Medulla oblongata (tissue), 1 donor: ENCODE results near the gene FKBP3.
"Not testable (repeated sequence)": the region's sequence is repeated elsewhere in the genome, so short reads cannot be mapped to it uniquely, and the experiment has no call there.

Source experiments
- DNase-seq: peaks from one replicate; pipeline ENCODE4 v3.0.0-alpha.2; 2015; ENCODE audit errors: extremely low spot score

Gene FKBP3

GRCh38 chr14:45112896-45113781 lies 21.1 kb downstream of the FKBP3 start:
- DNase-seq = no peak

- no peak for DNase-seq
Measured at GRCh38 chr14:45104561-45104960, 29.7 kb downstream of the FKBP3 start.

- DNase-seq = no peak
Measured at GRCh38 chr14:45103806-45104205, 30.5 kb downstream of the FKBP3 start.

- no peak for DNase-seq
Measured at GRCh38 chr14:45096218-45096617, 38.1 kb downstream of the FKBP3 start.

GRCh38 chr14:45095143-45095542 lies 39.1 kb downstream of the FKBP3 start:
- no peak for DNase-seq

GRCh38 chr14:45094275-45094674 lies 40.0 kb downstream of the FKBP3 start:
- DNase-seq = no peak

- no peak for DNase-seq
Measured at GRCh38 chr14:45091710-45092109, 42.6 kb downstream of the FKBP3 start.

- no peak for DNase-seq
Measured at GRCh38 chr14:45089813-45090212, 44.5 kb downstream of the FKBP3 start.

- peak; percentile 9 for DNase-seq
Measured at GRCh38 chr14:45084946-45085346, 49.3 kb downstream of the FKBP3 start.

GRCh38 chr14:45083976-45084722 lies 50.1 kb downstream of the FKBP3 start, which contains the start of gene PRPF39:
Gene PRPF39 (plus strand): TSS chr14:45084116. CDS start chr14:45095240, 11,124 bp downstream.
- DNase-seq = peak; percentile 96

- no peak for DNase-seq
Measured at GRCh38 chr14:45083617-45083975, 50.7 kb downstream of the FKBP3 start.

- DNase-seq = no peak
Measured at GRCh38 chr14:45082420-45082819, 51.9 kb downstream of the FKBP3 start.

GRCh38 chr14:45081096-45081495 lies 53.2 kb downstream of the FKBP3 start:
- not testable (repeated sequence) for DNase-seq

- DNase-seq = not testable (repeated sequence)
Measured at GRCh38 chr14:45080416-45080968, 53.8 kb downstream of the FKBP3 start.

- DNase-seq = no peak
Measured at GRCh38 chr14:45078323-45078722, 56.0 kb downstream of the FKBP3 start.

GRCh38 chr14:45073231-45073879 lies 60.9 kb downstream of the FKBP3 start:
- no peak for DNase-seq

- no peak for DNase-seq
Measured at GRCh38 chr14:45072126-45072525, 62.2 kb downstream of the FKBP3 start.

- no peak for DNase-seq
Measured at GRCh38 chr14:45070215-45070614, 64.1 kb downstream of the FKBP3 start.

GRCh38 chr14:45068396-45068795 lies 65.9 kb downstream of the FKBP3 start:
- no peak for DNase-seq

GRCh38 chr14:45066667-45067066 lies 67.6 kb downstream of the FKBP3 start:
- DNase-seq = no peak

- no peak for DNase-seq
Measured at GRCh38 chr14:45065956-45066355, 68.3 kb downstream of the FKBP3 start.
